GM12878 (cell line): ENCODE data around the gene MORN2. TPM values are rescaled to one million over a fixed set of nuclear protein-coding genes. Genes with fewer than 3 reads are reported as not detected.

ENCODE experiments used
- ATAC-seq: fragments of 200-7000 bp; cut with Tn5 transposase; 3 replicates; pipeline ENCODE4 v1.9.1; 2020; ENCODE audit warnings: mild to moderate bottlenecking, moderate library complexity
- BruUV-seq: library from RNA; stranded (reverse); fragments of 400-500 nt; replicated peaks from 2 replicates; lab custom pipeline; 2021; lab: Mats Ljungman, UMichigan
- CTCF ChIA-PET: fragments of 300-600 bp; sonication (Branson Sonifier 250); formaldehyde crosslinking; extraction: SDS; loops from one replicate; lab custom pipeline; 2021; ENCODE audit warnings: inconsistent platforms; lab: Yijun Ruan, JAX
- POLR2A ChIA-PET: fragments of 350-600 bp; formaldehyde crosslinking; extraction: SDS; loops from one replicate; lab custom pipeline; 2021; ENCODE audit warnings: inconsistent platforms; lab: Charles Lee
- RAD21 ChIA-PET: fragments of 300-600 bp; sonication (Branson Sonifier 250); formaldehyde crosslinking; loops from one replicate; lab custom pipeline; 2023; ENCODE audit warnings: antibody characterized with exemption; ENCODE audit not compliant: unreplicated experiment; lab: Charles Lee
- SMC1A ChIA-PET: fragments of 300-600 bp; sonication (Branson Sonifier 250); formaldehyde crosslinking; loops from one replicate; lab custom pipeline; 2023; ENCODE audit not compliant: unreplicated experiment, uncharacterized antibody; lab: Charles Lee
- DNase-seq: peaks from one replicate; pipeline ENCODE4 v3.0.0-alpha.2; 2011; ENCODE audit warnings: low read depth, low spot score
- FAIRE-seq: peaks from 3 replicates; lab custom pipeline; 2011; peaks lifted over from hg19 to GRCh38; lab: Jason Lieb, UNC
- H2AFZ ChIP-seq: 2 replicates; pipeline ENCODE4 v1.6.0; 2011; ENCODE audit warnings: low read depth, low read length, control low read depth; ENCODE audit not compliant: control insufficient read depth
- H3K27ac ChIP-seq: 2 replicates; pipeline ENCODE4 v1.5.1; 2011; ENCODE audit warnings: control low read depth; ENCODE audit not compliant: control insufficient read depth, insufficient read depth
- H3K27me3 ChIP-seq, 2 experiments: replicated peaks in 1 of 2; 2 replicates each; pipeline versions ENCODE4 v1.6.0 to v1.6.1; 2011; ENCODE audit warnings: low read length in 1 of 2; ENCODE audit not compliant: control insufficient read depth in 2 of 2, insufficient read depth in 2 of 2
- H3K36me3 ChIP-seq, 2 experiments: 2 replicates each; pipeline ENCODE4 v1.5.1; 2011; ENCODE audit warnings: low read length in 1 of 2; ENCODE audit not compliant: control insufficient read depth in 2 of 2, insufficient read depth in 2 of 2
- H3K4me1 ChIP-seq: 2 replicates; pipeline ENCODE4 v1.6.1; 2011; ENCODE audit warnings: mild to moderate bottlenecking, low read length, moderate library complexity, mixed read lengths; ENCODE audit not compliant: control insufficient read depth, insufficient read depth
- H3K4me2 ChIP-seq: 2 replicates; pipeline ENCODE4 v1.6.0; 2011; ENCODE audit warnings: control low read depth; ENCODE audit not compliant: control insufficient read depth, insufficient read depth
- H3K4me3 ChIP-seq: fragments of 200-600 bp; sonication (generic); 2 replicates; pipeline ENCODE4 v1.5.1; 2016
- H3K79me2 ChIP-seq: 2 replicates; pipeline ENCODE4 v1.6.0; 2011; ENCODE audit warnings: low read length; ENCODE audit not compliant: control insufficient read depth, insufficient read depth
- H3K9ac ChIP-seq: 2 replicates; pipeline ENCODE4 v1.8.0; 2011; ENCODE audit warnings: low read length, control low read depth, mixed read lengths; ENCODE audit not compliant: control insufficient read depth, insufficient read depth
- H3K9me3 ChIP-seq: replicated peaks from 3 replicates; pipeline ENCODE4 v1.5.1; 2011; ENCODE audit warnings: mild to moderate bottlenecking, low read length; ENCODE audit not compliant: control insufficient read depth, insufficient read depth
- H4K20me1 ChIP-seq: 2 replicates; pipeline ENCODE4 v1.6.0; 2011; ENCODE audit not compliant: control insufficient read depth, insufficient read depth
- ETV6 ChIP-seq, 2 experiments: fragments of 450-650 bp in 1 of 2; IDR thresholded peaks in 1 of 2; conservative IDR thresholded peaks in 1 of 2; 2 replicates each; pipeline ENCODE4 v1.6.1; 2014; ENCODE audit warnings: antibody characterized with exemption in 1 of 2, borderline replicate concordance in 1 of 2, low read depth in 1 of 2, mild to moderate bottlenecking in 1 of 2, moderate library complexity in 1 of 2
- EZH2 ChIP-seq: IDR thresholded peaks from 2 replicates; pipeline ENCODE4 v1.6.1; 2012; ENCODE audit warnings: low read depth, mild to moderate bottlenecking, control low read depth, inconsistent platforms, low read length, borderline replicate concordance; ENCODE audit not compliant: control insufficient read depth
- MYC ChIP-seq: IDR thresholded peaks from 2 replicates; pipeline ENCODE4 v1.6.1; 2011; ENCODE audit warnings: mild to moderate bottlenecking, low read length, moderate library complexity, inconsistent platforms; ENCODE audit not compliant: insufficient read depth, insufficient replicate concordance, insufficient read length, severe bottlenecking
- NFXL1 ChIP-seq: fragments of 450-650 bp; IDR thresholded peaks from 2 replicates; pipeline ENCODE4 v1.6.1; 2017; ENCODE audit warnings: antibody characterized with exemption, mild to moderate bottlenecking, borderline replicate concordance
- NRF1 ChIP-seq: conservative IDR thresholded peaks from 2 replicates; pipeline ENCODE4 v1.6.1; 2011; ENCODE audit warnings: mild to moderate bottlenecking, low read depth, low read length, improper control_type of control experiment
- RAD51 ChIP-seq: fragments of 450-650 bp; IDR thresholded peaks from 2 replicates; pipeline ENCODE4 v1.6.1; 2016; ENCODE audit warnings: moderate library complexity, mild to moderate bottlenecking, inconsistent platforms
- SMC3 ChIP-seq: IDR thresholded peaks from 2 replicates; pipeline ENCODE4 v1.6.1; 2011; ENCODE audit warnings: low read length, improper control_type of control experiment, borderline replicate concordance
- YBX1 ChIP-seq: fragments of 450-650 bp; IDR thresholded peaks from 2 replicates; pipeline ENCODE4 v1.6.1; 2016; ENCODE audit warnings: antibody characterized with exemption
- YY1 ChIP-seq: IDR thresholded peaks from 2 replicates; pipeline ENCODE4 v1.6.1; 2011; ENCODE audit warnings: low read depth, mild to moderate bottlenecking, low read length
- WGBS: methylation state at CpG from one replicate; pipeline ENCODE4 v1.1.6; 2016; ENCODE audit warnings: low lambda C conversion rate; ENCODE audit not compliant: insufficient replicate concordance, insufficient coverage; ENCODE audit errors: missing lambda C conversion rate; 5-methylcytosine and 5-hydroxymethylcytosine counted together
- in situ Hi-C: fragments of 300-500 bp; cut with MboI; formaldehyde crosslinking; loops from 9 replicates; pipeline ENCODE4 v1.14.3; 2018; ENCODE audit warnings: mixed read lengths
- intact Hi-C: fragments of 100-400 bp; cut with micrococcal nuclease; formaldehyde crosslinking; loops from one replicate; pipeline ENCODE4 v1.14.2; 2022; ENCODE audit not compliant: unreplicated experiment
- polyA plus RNA-seq, 11 experiments: library from polyadenylated mRNA; depleted of rRNA in 4 of 11; unstranded in 6 of 11; stranded (reverse) in 5 of 11; fragments of >200 nt; fragmentation: Nextera tagmentation in 4 of 11; fragmentation: Illumina TruSeq in 1 of 11; extraction: Ambion mirVana in 4 of 11; extraction: Trizol in 1 of 11; gene quantifications; 1 replicate in 1 of 11; 2 replicates in 10 of 11; pipeline versions ENCODE4 v1.2.1 to v1.2.3, GENCODE V29; 2011 to 2016; ENCODE audit warnings: inconsistent platforms in 2 of 11, missing spikeins in 2 of 11, low read depth in 1 of 11
- total RNA-seq, 4 experiments: library from RNA; depleted of rRNA in 3 of 4; stranded (reverse); fragments of >200 nt in 3 of 4; fragmentation: Illumina TruSeq in 1 of 4; extraction: Trizol in 1 of 4; gene quantifications; 2 replicates each; pipeline versions ENCODE4 v1.2.1 to v1.2.3, GENCODE V29; 2013 to 2021
- TF ChIP-seq, protein P1 (sequence below): fragments of 450-650 bp; formaldehyde crosslinking; IDR thresholded peaks from 2 replicates; pipeline ENCODE4 v1.5.0; 2022; ENCODE audit warnings: mild to moderate bottlenecking, missing genetic modification characterization
- TF ChIP-seq, protein P2 (sequence below): fragments of 450-650 bp; IDR thresholded peaks from 2 replicates; pipeline ENCODE4 v1.6.1; 2017; ENCODE audit warnings: mild to moderate bottlenecking, moderate library complexity
- TF ChIP-seq, protein P3 (sequence below): fragments of 450-650 bp; IDR thresholded peaks from 2 replicates; pipeline ENCODE4 v1.6.1; 2018; ENCODE audit warnings: borderline replicate concordance, mild to moderate bottlenecking; ENCODE audit not compliant: partially characterized antibody

The MORN2 gene
- total and polyA plus RNA-seq, 10 of the 15 experiments (the other 5 are each of a cell fraction or from before 2014, with no cell fraction given) = 2.3 to 26.9 (median 8.0) TPM

DNA sequence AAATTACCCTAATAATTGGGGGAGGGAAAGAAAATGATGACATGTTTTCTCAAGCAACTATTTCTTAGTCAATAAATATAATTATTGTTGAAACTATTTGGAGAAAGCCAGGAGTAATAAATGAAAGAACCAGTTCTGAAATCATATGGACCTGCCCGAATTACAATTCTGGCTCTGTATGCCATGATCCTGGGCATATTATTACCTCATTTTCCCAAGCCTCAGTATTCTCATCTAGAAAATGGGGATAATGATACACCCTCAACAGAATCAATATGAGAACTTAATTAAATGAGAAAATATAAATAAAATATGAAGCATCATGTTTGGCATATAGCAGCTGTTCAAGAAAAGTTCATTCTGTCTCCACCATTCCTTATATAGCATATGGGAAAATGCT is 36.8 kb downstream of the MORN2 start (continued):
- TF ChIP-seq, protein P1, sequence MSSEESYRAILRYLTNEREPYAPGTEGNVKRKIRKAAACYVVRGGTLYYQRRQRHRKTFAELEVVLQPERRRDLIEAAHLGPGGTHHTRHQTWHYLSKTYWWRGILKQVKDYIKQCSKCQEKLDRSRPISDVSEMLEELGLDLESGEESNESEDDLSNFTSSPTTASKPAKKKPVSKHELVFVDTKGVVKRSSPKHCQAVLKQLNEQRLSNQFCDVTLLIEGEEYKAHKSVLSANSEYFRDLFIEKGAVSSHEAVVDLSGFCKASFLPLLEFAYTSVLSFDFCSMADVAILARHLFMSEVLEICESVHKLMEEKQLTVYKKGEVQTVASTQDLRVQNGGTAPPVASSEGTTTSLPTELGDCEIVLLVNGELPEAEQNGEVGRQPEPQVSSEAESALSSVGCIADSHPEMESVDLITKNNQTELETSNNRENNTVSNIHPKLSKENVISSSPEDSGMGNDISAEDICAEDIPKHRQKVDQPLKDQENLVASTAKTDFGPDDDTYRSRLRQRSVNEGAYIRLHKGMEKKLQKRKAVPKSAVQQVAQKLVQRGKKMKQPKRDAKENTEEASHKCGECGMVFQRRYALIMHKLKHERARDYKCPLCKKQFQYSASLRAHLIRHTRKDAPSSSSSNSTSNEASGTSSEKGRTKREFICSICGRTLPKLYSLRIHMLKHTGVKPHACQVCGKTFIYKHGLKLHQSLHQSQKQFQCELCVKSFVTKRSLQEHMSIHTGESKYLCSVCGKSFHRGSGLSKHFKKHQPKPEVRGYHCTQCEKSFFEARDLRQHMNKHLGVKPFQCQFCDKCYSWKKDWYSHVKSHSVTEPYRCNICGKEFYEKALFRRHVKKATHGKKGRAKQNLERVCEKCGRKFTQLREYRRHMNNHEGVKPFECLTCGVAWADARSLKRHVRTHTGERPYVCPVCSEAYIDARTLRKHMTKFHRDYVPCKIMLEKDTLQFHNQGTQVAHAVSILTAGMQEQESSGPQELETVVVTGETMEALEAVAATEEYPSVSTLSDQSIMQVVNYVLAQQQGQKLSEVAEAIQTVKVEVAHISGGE (CRISPR knock-in tag) = no peak
- TF ChIP-seq YY1 = no peak

DNA sequence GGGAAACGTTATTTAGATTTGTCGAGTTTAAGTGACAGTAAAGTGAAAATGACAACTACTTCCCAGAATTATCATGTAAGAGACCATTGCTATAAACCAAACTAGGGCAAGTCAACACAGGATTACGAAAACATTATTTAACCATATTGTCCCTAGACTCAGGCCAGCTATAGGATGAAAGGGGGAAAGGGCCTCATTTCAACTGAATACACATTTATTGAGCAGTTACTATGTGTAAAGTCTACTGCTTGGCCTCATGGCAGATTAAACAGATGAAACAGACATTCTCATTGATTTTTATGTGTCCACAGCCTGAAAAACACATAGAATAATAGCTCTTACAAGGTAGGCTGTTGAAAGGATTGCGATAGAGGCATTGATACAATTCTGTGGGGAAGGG is 46.6 kb downstream of the MORN2 start:
- RAD21 ChIA-PET = no interaction called here
- Histone ChIP-seq H3K27me3 (peaks cover 0 to 2% of the 10 kb centered on the region in 2 experiments; a peak in 2 of 4 replicates), H3K4me1 (no peaks in the 10 kb centered on the region), H3K9me3 (no peaks in the 10 kb centered on the region), H2AFZ (no peak overlapping the region), H3K79me2 (no peaks in the 10 kb centered on the region), H3K9ac (no peak overlapping the region), H3K4me2 (no peak overlapping the region), H3K36me3 (no peaks in the 10 kb centered on the region), H3K4me3 (no peak overlapping the region), H4K20me1 (no peaks in the 10 kb centered on the region), H3K27ac (no peak overlapping the region)
- CTCF ChIA-PET = no interaction called here
- DNase-seq (no peak), ATAC-seq (no peak), FAIRE-seq (no peak)
- SMC1A ChIA-PET = interaction anchor here (1.2 to 1.4 kb wide), 2 partner anchors 20 to 307 kb away, joined by 4 read pairs; no protein-coding TSS in a partner anchor
- no TSS peak for BruUV-seq
- intact Hi-C loops (no loop called here), in situ Hi-C loops (no loop called here)
- POLR2A ChIA-PET = no interaction called here
- 48% methylated on average over 4 of the region's 4 CpGs for WGBS
- TF ChIP-seq MYC (no peak), ETV6 (conservative IDR thresholded peaks at IDR 0.05 in 1 of 2, IDR thresholded peaks at IDR 0.05 in 1 of 2; ENCODE audit: borderline replicate concordance in 1 of 2, low read depth in 1 of 2) (no peak), EZH2 (no peak), SMC3 (no peak), NFXL1 (no peak), NRF1 (no peak), YBX1 (no peak), RAD51 (no peak)
- TF ChIP-seq, protein P2, sequence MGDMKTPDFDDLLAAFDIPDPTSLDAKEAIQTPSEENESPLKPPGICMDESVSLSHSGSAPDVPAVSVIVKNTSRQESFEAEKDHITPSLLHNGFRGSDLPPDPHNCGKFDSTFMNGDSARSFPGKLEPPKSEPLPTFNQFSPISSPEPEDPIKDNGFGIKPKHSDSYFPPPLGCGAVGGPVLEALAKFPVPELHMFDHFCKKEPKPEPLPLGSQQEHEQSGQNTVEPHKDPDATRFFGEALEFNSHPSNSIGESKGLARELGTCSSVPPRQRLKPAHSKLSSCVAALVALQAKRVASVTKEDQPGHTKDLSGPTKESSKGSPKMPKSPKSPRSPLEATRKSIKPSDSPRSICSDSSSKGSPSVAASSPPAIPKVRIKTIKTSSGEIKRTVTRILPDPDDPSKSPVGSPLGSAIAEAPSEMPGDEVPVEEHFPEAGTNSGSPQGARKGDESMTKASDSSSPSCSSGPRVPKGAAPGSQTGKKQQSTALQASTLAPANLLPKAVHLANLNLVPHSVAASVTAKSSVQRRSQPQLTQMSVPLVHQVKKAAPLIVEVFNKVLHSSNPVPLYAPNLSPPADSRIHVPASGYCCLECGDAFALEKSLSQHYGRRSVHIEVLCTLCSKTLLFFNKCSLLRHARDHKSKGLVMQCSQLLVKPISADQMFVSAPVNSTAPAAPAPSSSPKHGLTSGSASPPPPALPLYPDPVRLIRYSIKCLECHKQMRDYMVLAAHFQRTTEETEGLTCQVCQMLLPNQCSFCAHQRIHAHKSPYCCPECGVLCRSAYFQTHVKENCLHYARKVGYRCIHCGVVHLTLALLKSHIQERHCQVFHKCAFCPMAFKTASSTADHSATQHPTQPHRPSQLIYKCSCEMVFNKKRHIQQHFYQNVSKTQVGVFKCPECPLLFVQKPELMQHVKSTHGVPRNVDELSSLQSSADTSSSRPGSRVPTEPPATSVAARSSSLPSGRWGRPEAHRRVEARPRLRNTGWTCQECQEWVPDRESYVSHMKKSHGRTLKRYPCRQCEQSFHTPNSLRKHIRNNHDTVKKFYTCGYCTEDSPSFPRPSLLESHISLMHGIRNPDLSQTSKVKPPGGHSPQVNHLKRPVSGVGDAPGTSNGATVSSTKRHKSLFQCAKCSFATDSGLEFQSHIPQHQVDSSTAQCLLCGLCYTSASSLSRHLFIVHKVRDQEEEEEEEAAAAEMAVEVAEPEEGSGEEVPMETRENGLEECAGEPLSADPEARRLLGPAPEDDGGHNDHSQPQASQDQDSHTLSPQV = no peak
- TF ChIP-seq, protein P3, sequence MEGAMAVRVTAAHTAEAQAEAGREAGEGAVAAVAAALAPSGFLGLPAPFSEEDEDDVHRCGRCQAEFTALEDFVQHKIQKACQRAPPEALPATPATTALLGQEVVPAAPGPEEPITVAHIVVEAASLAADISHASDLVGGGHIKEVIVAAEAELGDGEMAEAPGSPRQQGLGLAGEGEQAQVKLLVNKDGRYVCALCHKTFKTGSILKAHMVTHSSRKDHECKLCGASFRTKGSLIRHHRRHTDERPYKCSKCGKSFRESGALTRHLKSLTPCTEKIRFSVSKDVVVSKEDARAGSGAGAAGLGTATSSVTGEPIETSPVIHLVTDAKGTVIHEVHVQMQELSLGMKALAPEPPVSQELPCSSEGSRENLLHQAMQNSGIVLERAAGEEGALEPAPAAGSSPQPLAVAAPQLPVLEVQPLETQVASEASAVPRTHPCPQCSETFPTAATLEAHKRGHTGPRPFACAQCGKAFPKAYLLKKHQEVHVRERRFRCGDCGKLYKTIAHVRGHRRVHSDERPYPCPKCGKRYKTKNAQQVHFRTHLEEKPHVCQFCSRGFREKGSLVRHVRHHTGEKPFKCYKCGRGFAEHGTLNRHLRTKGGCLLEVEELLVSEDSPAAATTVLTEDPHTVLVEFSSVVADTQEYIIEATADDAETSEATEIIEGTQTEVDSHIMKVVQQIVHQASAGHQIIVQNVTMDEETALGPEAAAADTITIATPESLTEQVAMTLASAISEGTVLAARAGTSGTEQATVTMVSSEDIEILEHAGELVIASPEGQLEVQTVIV = no peak
